GM08714 (cell line): ENCODE measurements around the gene VARS2.
"Not testable (repeated sequence)": the region's sequence is repeated elsewhere in the genome, so short reads cannot be mapped to it uniquely, and the experiment has no call there.

ENCODE experiments used
- H3K4me3 ChIP-seq: fragments of 200-500 bp; sonication (Bioruptor generic); 2 replicates; pipeline ENCODE4 v1.5.1; 2014; ENCODE audit warnings: mild to moderate bottlenecking, low read length, inconsistent platforms
- ZNF274 ChIP-seq: IDR thresholded peaks from 2 replicates; pipeline ENCODE4 v1.6.1; 2012; ENCODE audit warnings: mild to moderate bottlenecking, low read depth, low read length

The VARS2 gene

DNA sequence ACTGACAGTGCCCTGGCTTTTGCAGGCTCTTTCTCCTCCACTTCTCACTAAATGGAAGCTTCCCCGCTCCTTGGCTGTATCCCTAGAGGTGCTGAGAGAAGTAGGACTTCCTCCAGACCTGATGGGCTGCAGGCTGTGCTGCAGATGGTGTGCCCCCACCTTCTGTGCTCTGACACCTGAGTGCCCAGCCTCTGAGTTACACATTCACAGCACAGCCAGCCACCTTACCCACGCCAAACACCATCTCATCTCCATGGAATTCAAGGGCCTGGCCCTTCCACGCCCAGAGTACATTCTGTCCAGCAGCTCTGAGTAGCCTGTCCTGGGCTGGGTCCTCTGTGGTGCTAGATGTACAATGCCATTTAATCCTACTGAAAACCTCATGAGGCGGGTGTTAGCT, 12.6 kb downstream of the VARS2 start:
- H3K4me3 ChIP-seq: no peak overlapping the region
- TF ChIP-seq ZNF274: no peak

- not testable (repeated sequence) for H3K4me3 ChIP-seq
Observed at GRCh38 chr6:30927080-30927479, 13.0 kb downstream of the VARS2 start.

- H3K4me3 ChIP-seq: no peak overlapping the region
- TF ChIP-seq ZNF274: no peak
Observed at GRCh38 chr6:30928677-30929076, 14.6 kb downstream of the VARS2 start.

- no peak for TF ChIP-seq ZNF274
- no peak overlapping the region for H3K4me3 ChIP-seq
Observed at GRCh38 chr6:30930506-30930905, 16.5 kb downstream of the VARS2 start.

DNA sequence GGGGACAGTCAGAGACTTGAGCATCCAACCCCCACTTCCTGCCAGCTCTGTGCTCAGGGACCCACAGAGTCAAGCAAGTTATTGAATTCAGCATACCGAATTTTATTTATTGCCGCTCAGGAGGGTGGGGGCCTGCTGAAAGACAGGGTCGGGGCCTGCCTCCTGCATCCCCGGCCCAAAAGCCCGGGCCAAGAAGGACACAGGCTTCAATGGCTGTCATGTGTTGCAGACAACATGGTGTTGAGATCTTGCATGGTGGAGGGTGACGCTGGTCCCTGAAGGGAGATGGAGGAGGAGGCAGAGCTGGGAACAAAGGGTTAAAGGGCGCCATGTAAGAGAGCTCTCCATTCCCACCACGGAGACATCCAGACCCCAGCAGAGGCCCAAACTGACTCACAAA, 17.2 kb downstream of the VARS2 start:
- H3K4me3 ChIP-seq: no peak overlapping the region
- no peak for TF ChIP-seq ZNF274

DNA sequence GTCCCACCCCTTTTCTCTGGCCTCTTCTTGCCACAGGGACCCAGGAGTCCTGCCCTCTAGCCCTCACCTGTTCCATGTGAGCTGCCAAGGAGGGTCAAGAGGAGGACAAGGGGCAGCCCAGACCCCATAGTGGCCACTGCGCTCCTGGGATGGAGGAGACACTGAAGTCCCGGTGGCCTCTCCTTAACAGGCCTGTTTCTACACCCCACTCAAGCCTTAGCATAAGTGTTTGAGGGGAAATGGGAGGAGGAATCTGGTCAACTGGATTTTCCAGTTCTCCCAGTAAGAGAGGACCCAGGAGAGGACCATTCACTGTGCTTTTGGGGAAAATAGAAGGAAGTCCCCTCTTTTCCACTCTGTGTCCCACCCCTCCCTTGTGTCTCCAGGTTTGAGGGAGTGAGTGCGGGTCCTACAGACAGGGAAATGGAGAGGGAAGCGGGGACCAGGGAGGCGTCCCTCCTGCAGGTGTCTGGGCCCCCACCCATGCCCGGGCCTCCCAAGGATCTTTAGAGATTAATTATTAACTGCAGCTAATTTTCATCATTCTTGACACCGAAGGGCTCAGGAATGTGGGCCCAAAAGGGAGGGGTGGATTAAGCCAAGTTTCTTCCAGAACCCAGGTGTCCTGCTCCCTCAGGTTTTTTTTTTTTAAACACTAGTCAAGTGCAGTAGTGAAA, 18.1 kb downstream of the VARS2 start, which contains the start of gene SFTA2:
TSS of gene SFTA2 (minus strand) at position 202 of the 677 bp plus-strand sequence. CDS start at position 128, 74 bp downstream.
- TF ChIP-seq ZNF274: no peak
- H3K4me3 ChIP-seq: no peak within 1 kb of the TSS

- no peak overlapping the region for H3K4me3 ChIP-seq
- TF ChIP-seq ZNF274: no peak
Observed at GRCh38 chr6:30932665-30933365, 18.8 kb downstream of the VARS2 start.

DNA sequence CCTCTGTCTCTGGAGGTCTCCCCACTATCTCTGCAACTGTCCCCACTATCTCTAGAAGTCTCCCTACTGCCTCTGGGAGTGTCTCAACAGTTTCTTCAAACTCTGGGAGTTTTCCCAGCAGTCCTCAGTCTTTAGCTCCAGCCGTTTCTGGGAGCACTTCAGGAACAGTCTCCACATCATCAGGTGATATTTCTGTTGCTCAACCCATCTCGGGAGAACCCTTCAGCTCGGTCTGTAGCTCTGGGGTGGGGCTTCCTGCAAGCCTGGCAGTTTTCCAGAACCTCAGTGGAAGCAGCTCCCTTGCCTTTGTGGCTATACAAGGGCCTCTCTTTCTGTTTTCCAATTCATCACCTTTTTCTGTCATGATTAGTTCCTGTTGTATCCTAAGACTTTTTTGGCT, 21.0 kb downstream of the VARS2 start:
- TF ChIP-seq ZNF274: no peak
- H3K4me3 ChIP-seq: no peak overlapping the region

DNA sequence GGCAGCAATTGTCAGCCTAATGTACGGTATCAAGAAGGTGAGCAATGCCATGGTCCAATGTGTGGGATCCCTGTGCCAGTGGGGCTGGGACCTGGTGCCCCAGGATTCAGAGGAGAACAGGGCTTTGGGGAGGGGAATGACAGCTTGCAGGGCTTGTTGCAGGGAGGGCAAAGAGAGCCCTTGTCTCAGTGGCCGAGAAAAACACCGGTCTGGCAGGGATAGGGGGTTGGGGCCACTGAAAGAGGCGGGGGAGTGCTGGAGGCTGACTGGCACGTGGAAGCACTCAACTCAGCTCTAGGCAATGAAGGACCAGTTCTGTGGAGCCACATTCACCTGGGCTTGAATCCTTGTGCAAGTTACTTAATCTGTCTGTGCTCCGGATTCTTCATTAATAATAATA, 23.2 kb downstream of the VARS2 start:
- H3K4me3 ChIP-seq: no peak overlapping the region
- no peak for TF ChIP-seq ZNF274

- no peak for TF ChIP-seq ZNF274
- H3K4me3 ChIP-seq: no peak overlapping the region
Observed at GRCh38 chr6:30938730-30939129, 24.7 kb downstream of the VARS2 start.

GRCh38 chr6:30939473-30939872, 25.4 kb downstream of the VARS2 start:
- H3K4me3 ChIP-seq: no peak overlapping the region
- no peak for TF ChIP-seq ZNF274

DNA sequence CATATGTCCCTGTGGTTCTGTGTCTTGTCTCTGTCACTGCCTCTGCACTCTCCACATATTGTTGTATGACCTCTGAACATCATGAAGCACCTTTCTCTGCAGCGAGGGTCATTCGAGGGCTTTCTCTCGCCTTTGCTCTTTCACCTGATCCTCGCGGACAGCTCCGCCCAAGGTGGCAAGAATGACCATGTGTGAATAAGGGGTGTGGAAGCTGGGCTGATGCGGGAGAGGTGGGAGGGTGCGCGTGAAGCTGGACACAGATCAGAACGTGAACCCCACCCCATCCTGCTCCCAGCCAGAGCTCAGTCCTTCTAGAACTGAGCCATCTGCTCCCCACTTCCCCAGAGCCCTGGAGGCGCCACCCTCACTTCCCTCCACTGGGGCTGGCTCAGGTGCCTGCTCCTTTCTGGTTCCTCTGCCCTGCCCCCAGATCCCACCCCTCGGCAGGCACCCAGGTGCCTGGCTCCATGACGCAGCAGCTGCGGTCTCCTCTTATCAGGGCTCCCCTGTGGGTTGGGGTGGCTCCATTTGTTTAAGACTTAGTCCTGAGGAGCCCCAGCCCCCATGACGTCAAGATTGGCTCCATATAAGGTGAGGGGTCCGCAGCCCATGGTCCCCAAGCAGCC, 26.4 kb downstream of the VARS2 start, which contains the start of gene MUCL3:
TSS of gene MUCL3 (plus strand) at position 613 of the 626 bp plus-strand sequence. CDS start 27 bp downstream, outside the sequence.
- TF ChIP-seq ZNF274: no peak

DNA sequence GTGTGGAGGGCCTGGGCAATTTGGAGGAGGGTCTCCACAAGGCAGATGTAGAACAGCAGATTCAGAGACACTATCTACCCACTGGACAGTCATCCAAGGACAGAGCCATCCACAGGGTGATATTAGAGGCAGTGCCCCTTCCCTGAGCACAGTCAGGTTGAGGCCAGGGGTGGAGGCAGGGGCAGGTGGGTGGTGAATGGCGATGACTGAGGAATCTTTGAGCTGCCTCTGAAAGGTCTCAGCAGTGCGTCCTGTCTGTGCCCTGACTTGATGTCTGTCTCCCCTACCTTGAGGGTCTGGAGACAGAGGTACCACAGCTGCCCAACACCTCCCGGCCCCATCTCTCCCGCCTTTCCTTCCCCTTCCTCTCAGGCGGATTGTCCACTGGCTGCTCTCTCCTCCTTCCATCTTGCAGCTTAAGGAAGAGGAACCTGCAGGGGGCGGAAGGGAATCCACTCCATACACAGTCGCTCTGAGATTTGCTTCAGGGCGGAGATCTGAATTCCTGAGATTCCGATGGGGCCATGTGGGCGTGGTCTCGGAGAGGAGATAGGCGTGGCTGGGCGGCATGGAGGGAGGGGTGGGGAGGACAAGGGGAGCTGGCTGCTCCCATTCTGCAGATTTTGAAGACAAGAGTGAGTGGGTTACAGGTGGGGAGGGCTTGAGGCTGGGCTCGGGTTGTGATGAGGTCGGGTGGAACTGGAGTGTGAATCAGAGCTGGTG, 28.5 kb downstream of the VARS2 start:
- H3K4me3 ChIP-seq: no peak overlapping the region
- TF ChIP-seq ZNF274: no peak

More for the DNA sequence above, 26.4 kb downstream of the VARS2 start, which contains the start of gene MUCL3:
- no peak within 1 kb of the TSS for H3K4me3 ChIP-seq

GRCh38 chr6:30944051-30944450, 30.0 kb downstream of the VARS2 start:
- H3K4me3 ChIP-seq: no peak overlapping the region
- no peak for TF ChIP-seq ZNF274

DNA sequence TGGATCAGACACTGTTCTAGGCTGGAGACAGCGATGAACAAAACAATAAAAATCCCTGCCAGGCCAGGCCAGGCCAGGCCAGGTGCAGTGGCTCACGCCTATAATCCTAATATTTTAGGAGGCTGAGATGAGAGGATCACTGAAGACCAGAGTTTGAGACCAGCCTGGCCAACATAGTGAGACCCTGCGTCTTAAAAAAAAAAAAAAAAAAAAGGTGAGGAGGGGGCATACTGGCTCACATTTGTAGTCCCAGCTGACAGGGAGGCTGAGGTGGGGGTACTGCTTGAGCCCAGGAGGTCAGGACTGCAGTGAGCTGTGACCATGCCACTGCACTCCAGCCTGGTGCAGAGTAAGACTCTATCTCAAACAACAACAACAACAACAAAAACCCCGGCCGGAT, 31.2 kb downstream of the VARS2 start:
- H3K4me3 ChIP-seq: no peak overlapping the region
- no peak for TF ChIP-seq ZNF274
